Activated T-cell treated with anti-CD3 and anti-CD28 coated beads for 24 hours (primary cell): ENCODE data around the gene SERGEF.

Source experiments
- DNase-seq: peaks from one replicate; pipeline ENCODE4 v3.0.0-alpha.2; 2020; ENCODE audit warnings: low read depth

SERGEF gene

GRCh38 chr11:17782145-17782544, 230.7 kb downstream of the SERGEF start:
- no peak for DNase-seq

GRCh38 chr11:17781626-17782025, 231.2 kb downstream of the SERGEF start:
- DNase-seq = no peak

GRCh38 chr11:17781221-17781620, 231.6 kb downstream of the SERGEF start:
- DNase-seq = no peak

- no peak for DNase-seq
These were observed 232.2 kb downstream of the SERGEF start for GRCh38 chr11:17780668-17781067.

- DNase-seq = no peak
These were observed 232.8 kb downstream of the SERGEF start for GRCh38 chr11:17779861-17780594.

GRCh38 chr11:17778956-17779860, 233.6 kb downstream of the SERGEF start:
- no peak for DNase-seq

GRCh38 chr11:17778352-17778751, 234.5 kb downstream of the SERGEF start:
- DNase-seq = no peak

- no peak for DNase-seq
These were observed 235.1 kb downstream of the SERGEF start for GRCh38 chr11:17777738-17778091.

GRCh38 chr11:17777086-17777737, 235.6 kb downstream of the SERGEF start:
- no peak for DNase-seq

- no peak for DNase-seq
These were observed 236.5 kb downstream of the SERGEF start for GRCh38 chr11:17776212-17776875.

- no peak for DNase-seq
These were observed 237.2 kb downstream of the SERGEF start for GRCh38 chr11:17775507-17776211.

- DNase-seq = no peak
These were observed 237.9 kb downstream of the SERGEF start for GRCh38 chr11:17775035-17775348.

- DNase-seq = no peak
These were observed 238.4 kb downstream of the SERGEF start for GRCh38 chr11:17774232-17775034.

- DNase-seq = no peak
These were observed 239.2 kb downstream of the SERGEF start for GRCh38 chr11:17773674-17774073.

GRCh38 chr11:17772704-17773600, 239.9 kb downstream of the SERGEF start:
- DNase-seq = no peak

- no peak for DNase-seq
These were observed 240.9 kb downstream of the SERGEF start for GRCh38 chr11:17771841-17772401.

- DNase-seq = no peak
These were observed 241.4 kb downstream of the SERGEF start for GRCh38 chr11:17771415-17771814.

- no peak for DNase-seq
These were observed 241.9 kb downstream of the SERGEF start for GRCh38 chr11:17770917-17771316.

GRCh38 chr11:17770048-17770652, 242.7 kb downstream of the SERGEF start:
- DNase-seq = no peak
